Neutrophil (primary cell): ENCODE measurements around the gene ADRA1B.

ENCODE experiments used
- H3K27ac ChIP-seq: fragments of 200-600 bp; sonication (generic); 2 replicates; pipeline ENCODE4 v1.5.1; 2016; ENCODE audit warnings: mild to moderate bottlenecking, moderate library complexity
- H3K27me3 ChIP-seq: fragments of 200-600 bp; sonication (generic); 2 replicates; pipeline ENCODE4 v1.6.0; 2016; ENCODE audit warnings: mild to moderate bottlenecking
- H3K36me3 ChIP-seq: fragments of 200-600 bp; sonication (generic); 2 replicates; pipeline ENCODE4 v1.5.1; 2017
- H3K4me1 ChIP-seq, 2 experiments: fragments of 200-600 bp in 1 of 2; sonication (generic) in 1 of 2; 1 replicate in 1 of 2; 2 replicates in 1 of 2; pipeline versions ENCODE4 v1.5.1 to v1.6.1; 2013 to 2016; ENCODE audit warnings: low read depth in 1 of 2, low read length in 1 of 2, mild to moderate bottlenecking in 1 of 2, moderate library complexity in 1 of 2; ENCODE audit not compliant: control insufficient read depth in 1 of 2, insufficient read depth in 1 of 2
- H3K4me3 ChIP-seq, 2 experiments: fragments of 200-600 bp in 1 of 2; sonication (generic) in 1 of 2; 1 replicate in 1 of 2; 2 replicates in 1 of 2; pipeline ENCODE4 v1.5.1; 2013 to 2016; ENCODE audit warnings: low read depth in 1 of 2, low read length in 1 of 2, mild to moderate bottlenecking in 1 of 2, moderate library complexity in 1 of 2
- H3K9me3 ChIP-seq: fragments of 200-600 bp; sonication (generic); 2 replicates; pipeline ENCODE4 v1.5.1; 2016
- CTCF ChIP-seq: fragments of 200-600 bp; sonication (generic); IDR thresholded peaks from 2 replicates; pipeline ENCODE4 v1.5.1; 2016; ENCODE audit warnings: antibody characterized with exemption

ADRA1B gene

DNA sequence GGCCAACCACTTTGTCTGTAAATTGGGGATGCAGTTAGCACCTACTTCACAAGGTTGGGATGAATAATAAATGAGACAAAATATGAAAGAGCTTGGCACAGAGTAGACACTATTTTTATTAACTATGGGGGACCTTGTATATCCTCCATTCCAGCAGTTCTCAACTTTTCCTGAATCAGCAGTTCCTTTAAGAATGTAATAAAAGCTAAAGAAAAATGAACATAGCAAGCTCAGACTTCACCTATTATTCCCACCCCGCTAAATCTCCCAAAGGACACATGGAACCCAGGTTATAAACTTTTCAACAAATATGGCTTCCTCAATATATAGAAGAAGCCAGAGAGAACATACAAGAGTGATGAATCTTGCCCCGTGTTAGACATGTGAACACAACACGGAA lies 60.6 kb downstream of the ADRA1B start:
- TF ChIP-seq CTCF: no peak
- Histone ChIP-seq H3K4me3 (no peak overlapping the region), H3K27me3 (peaks cover 98% of the 10 kb centered on the region), H3K9me3 (no peaks in the 10 kb centered on the region), H3K36me3 (no peaks in the 10 kb centered on the region), H3K4me1 (peaks cover 0 to 5% of the 10 kb centered on the region in 2 experiments), H3K27ac (no peak overlapping the region)

DNA sequence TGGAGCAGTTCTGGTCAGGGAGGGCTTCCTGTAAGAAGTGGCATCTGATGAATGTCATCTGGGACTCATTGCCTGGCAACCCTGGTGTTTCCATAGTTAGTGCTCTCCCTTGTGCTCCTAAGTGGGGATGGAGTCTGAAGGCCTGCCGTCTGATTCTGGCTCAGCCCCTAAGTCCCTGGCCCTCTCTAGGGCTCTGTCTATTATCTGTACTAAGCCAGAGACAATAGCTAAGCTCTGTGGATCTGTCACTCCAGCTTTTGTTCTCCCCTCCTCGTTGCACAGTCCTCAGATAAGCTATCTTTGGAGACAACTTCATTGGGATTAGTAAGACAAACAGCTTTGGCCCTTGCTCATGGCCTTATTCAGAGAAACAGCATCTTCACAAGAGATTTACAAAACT lies 62.1 kb downstream of the ADRA1B start:
- Histone ChIP-seq H3K27me3 (peaks cover 98% of the 10 kb centered on the region), H3K36me3 (no peaks in the 10 kb centered on the region), H3K9me3 (no peaks in the 10 kb centered on the region), H3K4me3 (no peak overlapping the region), H3K4me1 (no peaks in the 10 kb centered on the region), H3K27ac (no peak overlapping the region)
- no peak for TF ChIP-seq CTCF

DNA sequence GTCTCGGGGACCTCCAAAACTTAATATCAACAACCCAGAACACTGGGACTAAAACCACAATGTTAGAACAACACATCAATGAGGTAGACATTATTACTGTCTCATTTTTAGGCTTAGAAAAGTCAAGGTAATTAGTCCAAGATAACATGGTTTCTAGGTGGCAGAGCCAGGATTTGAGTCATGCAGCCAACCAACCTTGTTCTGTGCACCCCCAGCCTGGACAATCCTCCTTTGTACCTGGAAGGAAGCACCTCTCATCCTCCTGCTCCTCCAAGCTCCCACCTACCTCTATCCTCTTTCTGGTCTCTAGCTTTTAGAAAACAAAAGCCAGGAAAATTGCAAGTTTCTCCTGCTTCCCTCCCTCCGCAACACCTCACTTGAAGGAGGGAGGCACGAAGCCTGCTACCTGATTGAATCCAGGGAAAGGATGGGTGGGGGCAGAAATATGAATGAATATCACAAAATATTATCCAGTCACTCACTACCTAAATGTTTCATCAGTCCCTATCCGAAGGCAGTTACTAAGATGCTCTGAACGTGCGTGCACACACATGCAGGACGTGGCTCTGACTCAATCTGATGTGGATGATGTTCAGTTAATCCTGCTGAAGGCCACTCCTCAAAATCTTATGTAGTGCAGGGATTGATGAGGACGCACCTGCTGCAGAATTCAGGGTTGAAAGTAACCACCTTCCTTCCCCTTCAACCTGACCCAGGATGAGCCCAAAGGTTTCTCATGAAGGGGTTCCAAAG lies 66.3 kb downstream of the ADRA1B start:
- Histone ChIP-seq H3K4me1 (peaks cover 0 to 7% of the 10 kb centered on the region in 2 experiments), H3K27ac (no peak overlapping the region), H3K27me3 (peaks cover 97% of the 10 kb centered on the region), H3K36me3 (no peaks in the 10 kb centered on the region), H3K9me3 (no peaks in the 10 kb centered on the region), H3K4me3 (no peak overlapping the region)
- no peak for TF ChIP-seq CTCF

DNA sequence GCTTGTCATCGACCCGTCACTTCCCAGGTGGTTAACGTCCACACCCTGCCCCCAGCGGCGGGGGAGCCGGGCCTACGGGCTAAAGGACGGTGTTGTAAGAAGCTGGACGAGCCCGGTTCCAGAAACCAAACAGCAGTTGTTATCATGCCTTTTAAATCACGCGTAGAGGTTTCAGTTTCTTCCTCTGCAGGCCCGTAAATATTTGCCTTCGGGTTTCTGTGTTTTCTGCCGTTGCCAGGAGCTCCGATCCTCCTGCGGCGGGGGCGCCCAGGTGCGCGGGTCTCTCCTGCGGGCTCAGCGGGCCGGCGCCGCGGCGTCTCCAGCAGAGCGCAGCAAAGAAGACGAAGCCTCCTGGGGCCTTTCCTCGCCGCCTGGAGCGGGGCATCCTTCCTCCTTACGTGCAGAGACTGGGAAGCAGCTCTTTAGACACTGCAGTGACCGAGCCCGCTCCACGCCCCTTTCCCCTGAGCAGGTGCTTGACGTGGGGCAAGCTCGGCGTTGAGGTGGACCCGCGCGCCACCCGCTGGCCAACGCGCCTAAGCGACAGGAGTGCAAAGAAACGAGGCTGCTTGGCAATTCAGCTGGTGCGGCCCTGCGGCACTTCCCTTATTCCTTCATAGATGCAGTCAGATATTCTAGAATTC lies 70.9 kb downstream of the ADRA1B start:
- no peak for TF ChIP-seq CTCF
- Histone ChIP-seq H3K27ac (no peak overlapping the region), H3K4me3 (peak overlapping the region in 1 of 2 experiments; percentile 35), H3K9me3 (no peaks in the 10 kb centered on the region), H3K27me3 (peaks cover 91% of the 10 kb centered on the region), H3K4me1 (peaks cover 0 to 7% of the 10 kb centered on the region in 2 experiments), H3K36me3 (no peaks in the 10 kb centered on the region)

DNA sequence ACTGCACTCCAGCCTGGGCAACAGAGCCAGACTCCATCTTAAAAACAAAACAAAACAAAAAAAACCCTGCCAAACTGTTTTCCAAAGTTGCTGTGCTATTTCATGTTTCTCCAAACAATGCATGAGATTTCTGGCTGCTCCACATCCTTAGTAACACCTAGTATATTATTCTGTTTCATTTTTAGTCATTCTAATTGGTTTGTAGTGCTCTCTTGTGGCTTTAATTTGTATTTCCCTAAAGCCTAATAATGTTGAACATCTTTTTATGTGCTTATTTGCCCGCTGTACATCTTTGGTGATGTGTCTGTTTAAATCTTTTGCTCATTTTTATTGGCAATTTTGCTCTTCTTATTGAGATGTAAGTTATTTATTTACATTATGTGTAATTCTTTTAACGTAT lies 74.2 kb downstream of the ADRA1B start:
- TF ChIP-seq CTCF: no peak
- Histone ChIP-seq H3K27ac (no peak overlapping the region), H3K4me1 (peaks cover 0 to 7% of the 10 kb centered on the region in 2 experiments), H3K27me3 (peaks cover 63% of the 10 kb centered on the region), H3K9me3 (no peaks in the 10 kb centered on the region), H3K36me3 (no peaks in the 10 kb centered on the region), H3K4me3 (no peak overlapping the region)
